Daoy (cell line): ENCODE data around the gene ANKRD22. TPM values are rescaled to one million over a fixed set of nuclear protein-coding genes. Genes with fewer than 3 reads are reported as not detected.

Experiments
- DNase-seq: peaks from one replicate; pipeline ENCODE4 v3.0.0-alpha.2; 2015; ENCODE audit warnings: low read depth
- total RNA-seq: library from RNA; depleted of rRNA; stranded (reverse); fragments of >200 nt; shearing (Covaris generic); gene quantifications from 2 replicates; pipeline ENCODE4 v1.2.3, GENCODE V29; 2014

ANKRD22 gene
- total RNA-seq, 1 experiment from 2014 or later: not detected

DNA sequence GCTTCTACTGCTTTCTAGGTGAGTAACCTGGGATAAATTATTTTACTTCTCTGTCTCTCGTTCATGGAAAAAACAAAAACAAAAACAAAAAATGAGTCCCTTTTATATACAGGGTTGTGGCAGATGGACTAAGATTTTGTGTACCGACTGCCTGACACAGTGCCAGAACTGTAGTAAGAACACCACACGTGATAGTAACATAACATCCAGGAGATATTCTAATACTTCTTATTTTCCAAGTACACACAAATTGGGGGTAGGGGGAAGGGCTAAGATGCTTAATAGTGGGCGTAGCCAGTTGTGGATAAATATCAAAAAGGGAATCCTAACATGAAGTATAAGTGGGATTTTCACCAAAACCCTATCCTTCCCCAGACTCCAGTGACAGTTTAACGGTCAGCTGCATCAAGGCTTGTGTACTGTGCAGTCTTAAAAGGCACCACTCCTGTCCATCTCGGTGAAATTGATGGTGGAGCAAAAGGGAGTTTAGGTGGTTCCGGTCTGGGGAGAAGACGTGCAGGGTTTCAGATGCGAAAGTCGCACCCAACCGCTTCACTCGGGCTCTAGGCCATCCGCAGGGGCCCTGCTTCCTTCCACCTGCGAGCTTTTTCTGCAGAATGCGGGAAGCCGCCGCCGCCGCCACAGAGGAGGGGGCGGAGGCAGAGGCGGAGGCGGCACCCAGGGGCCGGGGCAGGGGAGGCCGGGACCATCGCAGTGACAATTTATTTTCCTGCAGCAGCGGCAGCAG, 28.1 kb upstream of the ANKRD22 start, which contains the start of gene STAMBPL1:
STAMBPL1 (plus strand) TSS at position 712 of the 748 bp plus-strand sequence. CDS start 21,464 bp downstream, outside the sequence.
- DNase-seq: no peak

DNA sequence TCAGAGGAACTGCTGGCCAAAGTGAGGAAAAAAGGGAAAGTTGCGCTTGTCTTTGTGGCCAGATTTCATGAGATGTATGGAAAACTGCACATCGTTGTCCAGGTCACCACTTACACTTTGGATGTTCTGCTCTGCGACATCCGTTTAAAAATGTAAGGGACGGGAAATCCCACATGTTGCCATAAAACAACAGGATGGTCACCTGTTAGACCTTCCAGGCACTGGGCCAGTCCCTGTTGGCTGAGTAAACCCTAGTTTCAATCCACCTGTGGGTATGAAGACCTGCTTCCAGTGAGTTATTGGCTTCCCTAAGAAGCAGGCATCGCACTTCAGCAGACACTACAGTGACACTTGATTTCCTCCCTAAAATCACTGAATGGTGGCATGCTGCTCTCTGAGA, 25.7 kb upstream of the ANKRD22 start:
- no peak for DNase-seq

DNA sequence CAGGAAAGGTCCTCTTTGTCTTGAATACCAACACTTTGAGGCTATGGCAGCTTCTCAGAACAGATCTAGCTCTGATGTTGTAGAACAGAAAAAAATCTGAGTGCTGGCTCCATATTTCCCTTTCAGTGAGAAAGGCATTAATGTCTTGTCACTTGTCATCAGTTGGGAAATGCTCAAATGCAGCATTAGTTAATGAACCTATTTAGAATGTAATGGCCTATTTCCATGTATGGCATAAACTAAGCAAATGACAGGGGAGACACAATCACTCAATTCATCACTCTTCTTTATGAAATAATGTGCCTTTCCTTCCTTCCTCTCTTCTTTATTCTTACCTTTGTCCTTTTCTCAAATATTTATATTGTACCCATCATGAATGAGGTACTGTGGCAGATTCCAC, 23.4 kb upstream of the ANKRD22 start:
- DNase-seq: no peak

DNA sequence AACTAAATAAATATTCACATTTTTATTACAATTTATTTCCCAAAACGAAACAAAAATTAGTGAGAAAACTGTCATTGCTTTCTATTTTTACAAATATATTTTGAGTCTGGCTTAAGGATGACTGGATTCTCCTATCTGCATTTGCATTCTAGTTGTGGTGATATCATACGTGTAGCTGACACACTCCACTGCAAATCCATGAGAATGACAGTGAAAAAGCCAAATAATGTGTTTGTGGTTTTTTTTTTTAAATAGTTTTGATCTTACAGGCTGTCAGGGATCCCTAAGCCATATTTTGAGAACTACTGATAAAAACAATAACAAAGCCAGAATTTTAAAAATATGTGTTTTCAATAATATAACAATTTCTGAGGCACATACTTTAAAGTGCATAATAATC, 22.6 kb upstream of the ANKRD22 start:
- no peak for DNase-seq

DNA sequence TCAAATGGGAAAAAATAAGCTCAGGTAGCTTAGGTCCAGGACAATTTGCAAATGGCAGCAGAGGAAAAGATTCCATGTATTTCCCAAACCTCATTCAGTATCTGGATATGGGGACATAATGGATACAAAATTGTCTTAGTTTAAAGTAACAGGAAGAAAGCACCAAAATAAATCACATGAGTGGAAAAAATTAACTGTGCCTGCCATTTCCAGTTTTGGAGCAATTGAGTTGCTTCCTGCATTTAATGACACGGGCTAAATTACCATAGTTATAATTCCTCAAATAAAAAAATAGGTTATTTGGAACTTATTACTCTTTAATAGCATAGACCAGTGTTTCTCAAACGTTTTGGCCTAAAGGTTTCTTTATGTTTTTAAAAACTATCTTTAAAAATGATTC, 22.1 kb upstream of the ANKRD22 start:
- no peak for DNase-seq

GRCh38 chr10:88870089-88870488, 18.4 kb upstream of the ANKRD22 start:
- no peak for DNase-seq

GRCh38 chr10:88866454-88866853, 14.8 kb upstream of the ANKRD22 start:
- DNase-seq: no peak

DNA sequence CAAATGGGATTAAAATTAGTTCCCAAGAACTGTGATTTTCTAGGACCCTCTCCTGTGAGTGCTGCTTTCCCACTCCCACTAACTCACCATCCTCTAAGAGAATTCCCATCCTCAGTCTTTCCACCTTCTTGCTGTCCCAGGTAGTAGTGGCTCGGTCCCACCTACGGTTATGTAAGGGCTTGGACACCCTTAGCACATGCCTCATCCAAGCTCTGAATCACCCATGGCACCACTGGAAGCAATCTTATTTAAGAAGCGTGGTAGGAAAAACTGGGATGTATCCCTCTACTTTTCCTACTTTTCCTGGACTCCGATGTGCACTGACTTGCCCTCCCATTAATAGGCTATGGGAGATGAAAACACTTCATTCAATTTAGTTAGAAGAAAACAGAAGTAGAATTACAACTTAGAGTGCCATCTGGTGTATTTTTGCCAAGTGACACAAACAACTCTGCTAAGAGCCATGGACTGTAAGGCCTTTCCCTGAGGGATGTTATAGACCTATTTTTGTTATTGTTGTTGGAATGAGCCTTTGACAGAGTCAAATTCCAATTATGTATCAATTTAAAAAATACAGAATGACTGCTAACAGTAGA, 13.7 kb upstream of the ANKRD22 start:
- no peak for DNase-seq

- no peak for DNase-seq
Observed at GRCh38 chr10:88861036-88861435, 9.4 kb upstream of the ANKRD22 start.

DNA sequence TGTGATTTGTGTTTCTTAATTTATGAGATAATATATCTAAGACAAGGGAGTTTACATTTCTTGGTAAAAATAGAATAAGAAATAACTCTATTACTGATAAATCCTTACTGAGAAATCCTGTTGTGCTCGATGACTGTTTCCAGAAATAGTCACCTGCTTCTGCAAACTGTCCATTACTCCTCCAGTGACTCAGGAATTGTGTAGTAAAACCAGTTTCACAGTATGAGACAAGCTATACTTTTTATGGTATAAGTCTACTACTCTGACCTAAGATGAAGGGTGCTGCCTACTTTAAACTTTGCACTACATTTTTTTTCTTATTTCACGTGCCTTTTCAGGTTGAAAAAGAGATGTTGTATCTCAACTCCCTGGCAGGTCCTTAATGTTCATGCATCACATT, 6.8 kb upstream of the ANKRD22 start:
- no peak for DNase-seq

DNA sequence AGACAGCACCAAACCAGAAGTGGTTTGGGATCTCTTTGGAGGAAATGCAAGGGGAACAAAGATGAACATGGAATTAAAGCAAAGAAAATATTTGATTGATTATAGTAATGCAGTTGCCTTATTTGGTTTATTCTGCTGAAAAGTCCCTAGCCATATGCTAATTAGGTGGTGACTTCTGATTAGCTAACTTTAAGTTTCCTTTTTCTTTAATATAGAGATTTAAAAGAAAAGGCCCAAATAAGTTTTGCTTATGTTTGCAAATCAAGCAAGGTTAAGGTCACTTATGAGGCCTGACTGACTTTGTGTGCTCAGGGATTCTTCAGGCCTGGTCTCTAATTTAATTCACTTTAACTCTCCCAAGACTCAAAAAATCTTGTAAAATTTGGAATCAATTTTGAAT, 6.2 kb upstream of the ANKRD22 start:
- DNase-seq: no peak

- DNase-seq: no peak
Observed at GRCh38 chr10:88854684-88855083, 3.0 kb upstream of the ANKRD22 start.

- DNase-seq: no peak
Observed at GRCh38 chr10:88853155-88853881, 1.7 kb upstream of the ANKRD22 start.

GRCh38 chr10:88852327-88852726, 683 bp upstream of the ANKRD22 start:
- DNase-seq: no peak

DNA sequence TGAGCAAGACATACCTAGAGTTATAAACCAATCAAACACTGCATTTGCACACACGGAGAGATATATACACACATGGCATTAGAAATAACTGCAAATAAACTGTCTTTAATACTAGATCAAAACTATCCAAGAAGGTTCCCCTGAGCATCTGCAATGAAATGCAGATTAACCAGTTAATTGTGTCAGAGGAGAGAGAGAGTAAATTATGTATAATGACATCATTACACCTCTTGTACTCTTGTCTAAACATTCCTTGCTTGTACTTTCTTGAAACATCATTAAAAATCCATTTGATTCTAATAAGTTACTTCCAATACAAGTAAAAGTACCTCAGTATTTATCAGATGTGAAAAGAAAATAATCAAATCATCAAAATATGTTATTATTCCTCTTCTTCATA, 932 bp downstream of the ANKRD22 start:
- no peak for DNase-seq

GRCh38 chr10:88849234-88849633, 2.4 kb downstream of the ANKRD22 start:
- DNase-seq: no peak

- peak; percentile 47 for DNase-seq
Observed at GRCh38 chr10:88848499-88848898, 3.1 kb downstream of the ANKRD22 start.

- DNase-seq: no peak
Observed at GRCh38 chr10:88843171-88843570, 8.5 kb downstream of the ANKRD22 start.

- no peak for DNase-seq
Observed at GRCh38 chr10:88841316-88842111, 10.1 kb downstream of the ANKRD22 start.

DNA sequence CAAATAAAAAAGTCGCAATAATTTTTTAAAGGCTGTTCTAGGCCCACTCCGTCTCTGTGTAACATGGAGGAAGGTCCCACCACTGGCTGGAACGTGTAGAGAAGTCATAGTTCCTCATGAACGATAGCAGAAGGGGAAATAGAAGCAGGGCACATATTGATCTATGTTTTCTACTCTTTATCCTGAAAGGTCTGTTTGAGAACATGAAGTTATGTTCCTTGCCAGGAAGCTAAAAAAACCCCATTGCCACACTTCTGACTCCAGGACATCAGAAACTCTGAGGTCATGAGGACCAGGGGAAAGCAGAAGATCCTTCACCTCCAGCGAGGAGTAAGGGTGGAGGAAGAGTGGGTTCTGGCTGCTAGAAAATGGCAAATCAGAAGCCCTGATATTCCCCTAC, 10.8 kb downstream of the ANKRD22 start:
- no peak for DNase-seq

- DNase-seq: no peak
Observed at GRCh38 chr10:88840104-88840503, 11.5 kb downstream of the ANKRD22 start.

- no peak for DNase-seq
Observed at GRCh38 chr10:88838766-88839350, 12.8 kb downstream of the ANKRD22 start.
